NCI-H774 (cell line): ENCODE measurements around the gene HPCA.
"Not testable (repeated sequence)": the region's sequence is repeated elsewhere in the genome, so short reads cannot be mapped to it uniquely, and the experiment has no call there.

Experiments used
- DNase-seq: peaks from one replicate; lab custom pipeline; 2025; lab: John Stamatoyannopoulos, UW

HPCA gene

GRCh38 chr1:32903991-32904785, 17.9 kb downstream of the HPCA start:
- no peak for DNase-seq

DNA sequence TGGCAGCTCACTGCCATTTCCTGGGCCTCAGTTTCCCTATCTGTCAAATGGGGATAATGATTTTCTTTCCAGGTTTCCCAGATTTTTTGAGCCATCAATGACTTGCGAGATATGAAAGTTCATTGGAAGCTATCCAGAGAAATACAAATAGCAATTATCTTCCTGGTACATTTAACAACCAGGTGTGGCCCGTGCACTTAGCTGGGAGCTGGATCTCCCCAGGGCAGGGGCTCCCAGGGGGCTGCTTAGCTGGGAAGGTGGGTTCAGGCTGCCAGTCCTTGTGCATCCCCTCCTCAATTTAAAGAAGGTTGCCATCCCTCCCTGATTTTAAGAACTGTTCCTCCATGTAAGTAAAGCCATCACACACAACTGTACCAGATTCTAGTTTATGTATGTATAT, 18.5 kb downstream of the HPCA start:
- DNase-seq: no peak

- DNase-seq: not testable (repeated sequence)
Observed at GRCh38 chr1:32905588-32905987, 19.3 kb downstream of the HPCA start.

DNA sequence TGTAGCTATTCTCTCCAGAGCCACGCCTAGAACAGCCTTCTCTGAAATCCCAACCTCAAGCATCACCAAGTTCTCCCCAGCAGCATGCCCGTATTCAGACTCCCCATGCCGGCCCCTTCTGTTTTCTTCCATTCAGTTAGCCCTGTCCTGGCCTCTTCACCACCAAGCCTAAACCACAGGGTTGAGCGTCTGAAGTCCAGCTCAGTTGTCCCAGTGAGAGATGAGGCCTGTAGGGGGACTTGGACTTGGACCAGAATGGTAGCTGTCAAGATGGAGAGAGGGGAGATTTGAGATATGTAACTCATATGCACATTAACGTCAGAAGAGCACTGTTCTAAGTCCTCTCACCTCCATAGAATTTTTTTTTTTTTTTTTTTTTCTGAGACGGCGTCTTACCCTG, 20.4 kb downstream of the HPCA start:
- no peak for DNase-seq

GRCh38 chr1:32907435-32907834, 21.1 kb downstream of the HPCA start:
- DNase-seq: no peak

- DNase-seq: no peak
Observed at GRCh38 chr1:32910319-32910718, 24.0 kb downstream of the HPCA start.

GRCh38 chr1:32915766-32916706, 29.7 kb downstream of the HPCA start:
- no peak for DNase-seq

GRCh38 chr1:32917521-32917920, 31.2 kb downstream of the HPCA start:
- no peak for DNase-seq

DNA sequence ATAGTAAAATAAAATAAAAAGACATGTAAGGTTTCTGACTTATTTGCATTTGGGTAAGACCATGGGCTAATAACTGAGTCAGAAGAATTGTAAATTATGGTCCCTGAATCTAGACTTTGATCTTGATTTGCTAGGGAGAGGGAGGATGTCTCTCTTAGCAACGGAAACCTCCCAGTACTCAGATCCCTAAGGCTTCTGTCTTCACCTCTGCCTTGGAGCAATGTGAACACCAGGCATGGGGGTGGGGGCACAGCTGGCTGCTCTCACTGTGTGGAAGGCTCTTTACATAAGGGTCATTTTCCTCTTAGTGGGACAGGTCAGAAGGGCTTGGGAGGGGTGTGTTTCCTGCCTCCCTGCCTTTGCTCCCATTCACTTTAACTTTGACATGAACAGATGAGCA, 31.9 kb downstream of the HPCA start:
- DNase-seq: no peak

- DNase-seq: no peak
Observed at GRCh38 chr1:32919811-32920733, 33.8 kb downstream of the HPCA start.

- no peak for DNase-seq
Observed at GRCh38 chr1:32920833-32921232, 34.5 kb downstream of the HPCA start.

GRCh38 chr1:32924881-32925344, 38.6 kb downstream of the HPCA start:
- DNase-seq: no peak

GRCh38 chr1:32925403-32926162, 39.3 kb downstream of the HPCA start:
- DNase-seq: no peak

DNA sequence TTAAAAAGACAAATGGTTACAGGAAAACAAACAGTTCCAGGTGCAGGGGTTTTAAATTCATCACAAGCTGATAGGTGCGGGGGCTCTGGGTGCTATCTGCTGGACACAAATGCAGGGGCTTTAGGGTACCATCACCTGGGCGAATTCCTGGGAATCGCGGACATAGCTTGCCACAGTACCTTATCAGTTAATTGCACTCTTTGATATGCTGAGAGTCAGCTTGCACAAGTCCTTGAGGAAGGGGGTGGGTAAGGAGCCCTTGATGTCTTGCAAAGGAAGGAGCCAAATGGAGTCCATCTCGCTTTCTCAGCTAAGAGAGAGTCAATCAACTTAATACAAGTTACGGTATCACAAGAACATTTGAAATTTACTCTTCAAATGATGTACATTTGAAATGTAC, 40.3 kb downstream of the HPCA start:
- no peak for DNase-seq

- DNase-seq: no peak
Observed at GRCh38 chr1:32927441-32927840, 41.1 kb downstream of the HPCA start.

DNA sequence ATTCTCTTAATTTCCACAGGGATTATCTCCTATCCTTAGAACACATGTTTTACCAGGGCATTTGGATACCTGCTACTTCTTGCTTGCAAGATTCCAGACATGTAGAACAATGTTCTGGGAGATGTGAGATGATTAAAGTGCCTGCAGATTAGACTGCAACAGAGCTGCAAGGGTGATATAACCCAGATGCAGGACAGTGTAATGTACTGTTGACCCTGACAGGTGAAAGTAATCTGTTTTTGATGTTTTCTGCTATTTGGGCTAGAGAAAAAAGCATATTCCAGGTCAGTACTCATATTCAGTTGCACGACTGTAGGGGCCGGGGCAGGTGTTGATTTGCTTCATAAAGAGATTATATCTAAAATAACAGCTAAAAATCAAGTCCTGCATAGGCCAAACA, 42.0 kb downstream of the HPCA start:
- DNase-seq: no peak

DNA sequence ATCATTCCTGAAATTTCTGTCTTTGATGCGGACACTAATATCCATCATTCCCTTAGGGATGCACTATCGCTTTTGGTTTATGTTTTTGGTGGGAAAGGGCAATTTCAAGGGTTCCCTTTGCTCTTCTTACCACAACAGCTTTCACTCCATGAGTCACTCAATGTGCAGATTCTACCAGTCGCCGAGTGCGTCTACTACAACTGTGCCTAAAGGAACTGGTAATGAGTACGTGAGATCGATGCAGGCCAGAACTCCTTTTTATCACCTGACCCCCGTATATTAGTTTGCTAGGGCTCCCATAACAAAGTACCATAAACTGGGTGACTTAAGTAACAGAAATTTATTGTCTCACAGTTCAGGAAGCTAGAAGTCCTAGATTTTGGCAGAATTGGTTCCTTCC, 42.4 kb downstream of the HPCA start:
- no peak for DNase-seq

- DNase-seq: no peak
Observed at GRCh38 chr1:32929366-32929765, 43.1 kb downstream of the HPCA start.

GRCh38 chr1:32931760-32932159, 45.5 kb downstream of the HPCA start:
- DNase-seq: no peak

GRCh38 chr1:32933742-32934322, 47.5 kb downstream of the HPCA start:
- no peak for DNase-seq

DNA sequence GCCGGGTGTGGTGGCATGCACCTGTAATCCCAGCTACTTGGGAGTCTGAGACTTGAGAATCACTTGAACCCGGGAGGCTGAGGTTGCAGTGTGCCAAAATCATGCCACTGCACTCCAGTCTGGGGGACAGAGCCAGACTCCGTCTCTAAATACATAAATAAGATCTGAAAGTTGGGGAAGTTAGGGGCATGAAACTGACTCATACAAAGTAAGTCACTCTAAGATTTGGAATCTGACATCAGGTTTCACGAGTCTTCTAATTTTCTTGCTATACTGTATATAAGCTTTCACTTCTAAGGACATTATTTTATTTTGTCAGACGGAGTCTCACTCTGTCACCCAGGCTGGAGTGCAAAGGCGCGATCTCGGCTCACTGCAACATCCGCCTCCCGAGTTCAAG, 48.2 kb downstream of the HPCA start:
- no peak for DNase-seq
